ENCODE data around the gene PCDHGC4.

Gene PCDHGC4

DNA sequence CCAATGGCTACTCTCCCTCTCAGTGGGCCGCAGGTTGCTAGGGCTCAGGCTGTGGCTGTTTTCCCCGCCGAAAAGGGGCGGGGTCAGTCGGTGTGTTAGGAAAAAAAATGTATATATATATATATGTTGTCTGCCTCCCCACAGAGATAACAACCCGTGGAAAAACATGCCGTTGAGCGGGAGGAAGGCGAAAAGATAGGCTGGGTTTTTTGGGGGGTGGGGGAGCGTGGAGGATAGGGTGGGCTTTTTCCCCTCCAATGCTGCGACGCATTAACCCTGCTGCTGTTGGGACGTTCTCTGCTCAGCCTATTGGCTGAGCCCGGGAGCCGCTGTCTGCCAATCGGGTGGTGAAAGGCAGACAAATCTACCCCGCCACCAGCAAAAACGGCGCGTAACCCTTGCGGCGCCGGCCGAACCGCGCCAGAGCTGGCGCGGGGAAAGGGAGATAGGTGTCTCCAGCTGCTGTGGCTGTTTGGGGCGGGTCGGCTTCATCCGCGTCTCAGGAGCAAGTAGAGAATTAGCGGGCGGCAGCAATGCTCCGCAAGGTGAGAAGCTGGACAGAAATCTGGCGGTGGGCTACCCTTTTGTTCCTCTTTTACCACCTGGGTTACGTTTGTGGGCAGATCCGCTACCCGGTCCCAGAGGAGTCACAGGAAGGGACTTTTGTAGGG lies at the start of gene PCDHGC4:
Gene PCDHGC4 (plus strand): TSS at position 390 of the 671 bp plus-strand sequence. CDS start 144 bp downstream, at position 534.
- DNase-seq (ENCODE audit: low read depth) = no peak

GRCh38 chr5:141437221-141437620 lies 47.6 kb upstream of the PCDHGC4 start:
- no peak for DNase-seq (ENCODE audit: low read depth)

- no peak for DNase-seq (ENCODE audit: low read depth)
Measured at GRCh38 chr5:141439411-141440141, 45.3 kb upstream of the PCDHGC4 start.

DNA sequence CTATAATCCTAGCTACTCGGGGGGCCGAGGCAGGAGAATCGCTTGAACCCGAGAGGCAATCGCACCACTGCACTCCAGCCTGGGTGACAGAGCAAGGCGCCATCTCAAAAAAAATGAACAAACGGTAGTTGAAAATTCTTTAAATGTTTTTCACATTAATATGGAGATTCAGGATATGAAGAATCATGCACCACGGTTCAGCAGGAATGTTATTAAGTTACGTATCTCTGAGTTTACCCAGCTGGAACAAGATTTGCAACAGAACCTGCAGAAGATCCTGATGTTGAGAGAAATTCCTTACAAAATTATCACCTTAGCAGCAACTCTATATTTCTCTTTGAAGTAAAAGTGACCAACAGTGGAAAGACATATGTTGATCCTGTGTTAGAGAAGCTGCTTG lies 44.5 kb upstream of the PCDHGC4 start:
- DNase-seq (ENCODE audit: low read depth) = no peak

- no peak for DNase-seq (ENCODE audit: low read depth)
Measured at GRCh38 chr5:141441571-141442170, 43.2 kb upstream of the PCDHGC4 start.

DNA sequence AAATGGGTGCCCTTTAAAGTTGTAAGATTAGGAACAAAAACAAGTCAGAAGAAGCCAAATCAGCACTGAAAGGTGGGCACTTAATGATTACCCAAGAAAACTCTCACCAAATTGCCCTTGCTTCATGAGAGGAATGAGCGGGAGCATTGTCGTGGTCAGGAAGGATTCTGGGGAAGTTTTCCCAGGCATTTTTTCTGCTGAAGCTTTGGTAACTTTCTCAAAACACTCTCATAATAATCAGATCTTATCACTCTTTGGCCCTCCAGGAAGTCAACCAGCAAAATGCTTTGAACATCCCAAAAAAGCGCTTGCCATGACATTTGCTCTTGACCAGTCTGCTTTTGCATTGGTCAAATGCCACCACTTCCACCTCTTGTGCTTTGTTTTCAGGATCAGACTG lies 19.5 kb upstream of the PCDHGC4 start:
- no peak for DNase-seq (ENCODE audit: low read depth)

GRCh38 chr5:141475625-141476131 lies 9.2 kb upstream of the PCDHGC4 start, which contains the start of gene PCDHGC3:
PCDHGC3 (plus strand) TSS chr5:141475966; CDS start chr5:141476117, 151 bp downstream.
- no peak for DNase-seq (ENCODE audit: low read depth)

GRCh38 chr5:141476132-141476911 lies 8.5 kb upstream of the PCDHGC4 start:
- DNase-seq (ENCODE audit: low read depth) = no peak

DNA sequence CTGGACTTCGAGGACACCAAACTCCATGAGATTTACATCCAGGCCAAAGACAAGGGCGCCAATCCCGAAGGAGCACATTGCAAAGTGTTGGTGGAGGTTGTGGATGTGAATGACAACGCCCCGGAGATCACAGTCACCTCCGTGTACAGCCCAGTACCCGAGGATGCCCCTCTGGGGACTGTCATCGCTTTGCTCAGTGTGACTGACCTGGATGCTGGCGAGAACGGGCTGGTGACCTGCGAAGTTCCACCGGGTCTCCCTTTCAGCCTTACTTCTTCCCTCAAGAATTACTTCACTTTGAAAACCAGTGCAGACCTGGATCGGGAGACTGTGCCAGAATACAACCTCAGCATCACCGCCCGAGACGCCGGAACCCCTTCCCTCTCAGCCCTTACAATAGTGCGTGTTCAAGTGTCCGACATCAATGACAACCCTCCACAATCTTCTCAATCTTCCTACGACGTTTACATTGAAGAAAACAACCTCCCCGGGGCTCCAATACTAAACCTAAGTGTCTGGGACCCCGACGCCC lies 7.7 kb upstream of the PCDHGC4 start:
- DNase-seq (ENCODE audit: low read depth) = no peak

GRCh38 chr5:141477815-141478214 lies 7.0 kb upstream of the PCDHGC4 start:
- no peak for DNase-seq (ENCODE audit: low read depth)

GRCh38 chr5:141478321-141478945 lies 6.4 kb upstream of the PCDHGC4 start:
- DNase-seq (ENCODE audit: low read depth) = no peak

DNA sequence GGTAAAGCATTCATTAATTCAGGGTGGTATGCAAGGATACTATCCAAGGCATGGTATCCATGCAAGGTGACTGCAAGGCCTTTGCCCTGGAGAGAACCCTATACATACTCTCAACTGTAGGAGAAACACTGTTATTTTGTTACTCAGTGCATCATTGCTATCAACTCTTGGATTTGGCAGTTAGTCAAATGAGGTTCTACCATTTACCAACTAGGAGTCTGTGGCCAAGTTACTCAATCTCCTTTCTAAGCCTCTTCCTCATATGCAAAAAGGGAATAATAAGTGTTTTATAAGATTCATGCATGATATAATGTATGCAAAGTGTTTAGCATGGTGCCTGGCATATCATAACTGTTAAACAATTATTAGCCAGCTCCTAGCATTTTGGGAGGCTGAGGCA lies 5.1 kb upstream of the PCDHGC4 start:
- no peak for DNase-seq (ENCODE audit: low read depth)

GRCh38 chr5:141483902-141484301 lies 928 bp upstream of the PCDHGC4 start:
- DNase-seq (ENCODE audit: low read depth) = no peak

DNA sequence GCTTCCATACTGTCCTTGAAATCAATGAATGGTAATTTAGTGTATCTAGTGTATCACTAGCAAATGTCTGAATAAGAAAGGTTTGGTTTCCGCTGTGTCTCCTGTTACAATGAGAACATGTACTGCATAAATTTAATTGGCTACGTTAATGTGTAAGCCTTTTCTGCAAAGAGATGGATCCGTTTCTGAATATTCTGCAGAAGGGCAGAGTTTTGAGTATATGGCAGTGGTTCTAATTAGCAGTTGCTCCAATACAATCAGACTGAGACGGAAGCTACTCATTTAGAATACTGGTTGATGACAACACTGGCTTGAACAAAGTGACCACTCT lies 555 bp upstream of the PCDHGC4 start:
- DNase-seq (ENCODE audit: low read depth) = no peak

- no peak for DNase-seq (ENCODE audit: low read depth)
Measured at GRCh38 chr5:141485321-141486055, 658 bp downstream of the PCDHGC4 start.

DNA sequence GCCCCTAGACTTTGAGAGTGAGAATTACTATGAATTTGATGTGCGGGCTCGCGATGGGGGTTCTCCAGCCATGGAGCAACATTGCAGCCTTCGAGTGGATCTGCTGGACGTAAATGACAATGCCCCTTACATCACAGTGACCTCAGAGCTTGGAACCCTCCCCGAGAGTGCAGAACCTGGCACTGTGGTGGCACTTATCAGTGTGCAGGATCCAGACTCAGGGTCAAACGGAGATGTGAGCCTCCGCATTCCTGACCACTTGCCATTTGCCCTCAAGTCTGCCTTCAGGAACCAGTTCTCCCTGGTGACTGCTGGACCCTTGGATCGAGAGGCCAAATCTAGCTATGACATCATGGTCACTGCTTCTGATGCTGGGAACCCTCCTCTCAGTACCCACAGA lies 1.3 kb downstream of the PCDHGC4 start:
- no peak for DNase-seq (ENCODE audit: low read depth)

- DNase-seq (ENCODE audit: low read depth) = no peak
Measured at GRCh38 chr5:141487131-141487530, 2.3 kb downstream of the PCDHGC4 start.

GRCh38 chr5:141488591-141489561 lies 4.0 kb downstream of the PCDHGC4 start, which contains the start of gene PCDHGC5:
PCDHGC5 (plus strand) TSS chr5:141489081; CDS start chr5:141489241, 160 bp downstream.
- no peak for DNase-seq (ENCODE audit: low read depth)

- no peak for DNase-seq (ENCODE audit: low read depth)
Measured at GRCh38 chr5:141489841-141490240, 5.0 kb downstream of the PCDHGC4 start.

Measured in stimulated activated CD8-positive, alpha-beta memory T cell treated with anti-CD3 and anti-CD28 coated beads, Interleukin-12 subunit alpha, Interleukin-12 subunit beta, amount 100 ng/mL, for 1 hour (primary cell).